ENCODE measurements around the gene NAGPA. TPM values are rescaled to one million over a fixed set of nuclear protein-coding genes. Genes with fewer than 3 reads are reported as not detected.

Gene NAGPA
- total and polyA plus RNA-seq, 2 experiments from 2014 or later = 32.2 to 35.7 TPM

- Histone ChIP-seq H3K4me1 (ENCODE audit: insufficient read depth) (no peaks in the 10 kb centered on the region), H3K4me2 (no peak overlapping the region), H3K9me2 (replicated peaks; ENCODE audit: insufficient read depth) (no peaks in the 10 kb centered on the region), H3K79me2 (no peaks in the 10 kb centered on the region), H4K20me1 (ENCODE audit: insufficient read depth, poor library complexity, severe bottlenecking) (no peaks in the 10 kb centered on the region), H3K27ac (no peak overlapping the region), H3K9me3 (ENCODE audit: low read depth) (no peaks in the 10 kb centered on the region), H3K27me3 (no peaks in the 10 kb centered on the region), H3K36me3 (replicated peaks; ENCODE audit: insufficient read depth, low read depth) (no peaks in the 10 kb centered on the region), H2AFZ (no peak overlapping the region), H3K4me3 (no peak overlapping the region)
- 84% methylated on average over 19 of the region's 22 CpGs for WGBS (ENCODE audit: low lambda C conversion rate, missing lambda C conversion rate)
- no peak for TF ChIP-seq EZH2 (IDR thresholded peaks at IDR 0.05; ENCODE audit: borderline replicate concordance)
- TF ChIP-seq EZH2phosphoT487 (IDR thresholded peaks at IDR 0.05; ENCODE audit: low read depth, severe bottlenecking, unreplicated experiment) = no peak
- no peak for TF ChIP-seq CTCF (IDR thresholded peaks at IDR 0.05; ENCODE audit: poor library complexity)
- DNase-seq (ENCODE audit: low spot score) = no peak
Measured at GRCh38 chr16:5006348-5007193, 27.2 kb downstream of the NAGPA start.

- no peak overlapping the region for H3K4me2 ChIP-seq
- no peaks in the 10 kb centered on the region for H3K9me3 ChIP-seq (ENCODE audit: low read depth)
Measured at GRCh38 chr16:5005916-5006315, 27.8 kb downstream of the NAGPA start.

GRCh38 chr16:5004311-5004710, 29.4 kb downstream of the NAGPA start:
- no peaks in the 10 kb centered on the region for H3K36me3 ChIP-seq (replicated peaks; ENCODE audit: insufficient read depth, low read depth)
- 76% methylated on average over 5 of the region's 5 CpGs for WGBS (ENCODE audit: low lambda C conversion rate, missing lambda C conversion rate)
- no peak for DNase-seq (ENCODE audit: low spot score)
- no peaks in the 10 kb centered on the region for H3K9me3 ChIP-seq (ENCODE audit: low read depth)
- no peaks in the 10 kb centered on the region for H3K27me3 ChIP-seq
- no peaks in the 10 kb centered on the region for H3K79me2 ChIP-seq
- no peak overlapping the region for H2AFZ ChIP-seq
- H3K9me2 ChIP-seq (replicated peaks; ENCODE audit: insufficient read depth) = no peaks in the 10 kb centered on the region
- no peak overlapping the region for H3K27ac ChIP-seq
- TF ChIP-seq CTCF (IDR thresholded peaks at IDR 0.05; ENCODE audit: poor library complexity) = no peak
- no peak for TF ChIP-seq EZH2phosphoT487 (IDR thresholded peaks at IDR 0.05; ENCODE audit: low read depth, severe bottlenecking, unreplicated experiment)
- TF ChIP-seq EZH2 (IDR thresholded peaks at IDR 0.05; ENCODE audit: borderline replicate concordance) = no peak
- no peak overlapping the region for H3K4me2 ChIP-seq
- H3K4me1 ChIP-seq (ENCODE audit: insufficient read depth) = no peaks in the 10 kb centered on the region
- H3K4me3 ChIP-seq = no peak overlapping the region
- no peaks in the 10 kb centered on the region for H4K20me1 ChIP-seq (ENCODE audit: insufficient read depth, poor library complexity, severe bottlenecking)

More at GRCh38 chr16:5005916-5006315, 27.8 kb downstream of the NAGPA start:
- Histone ChIP-seq H3K9me2 (replicated peaks; ENCODE audit: insufficient read depth) (no peaks in the 10 kb centered on the region), H4K20me1 (ENCODE audit: insufficient read depth, poor library complexity, severe bottlenecking) (no peaks in the 10 kb centered on the region), H2AFZ (no peak overlapping the region), H3K4me3 (no peak overlapping the region), H3K27ac (no peak overlapping the region), H3K79me2 (no peaks in the 10 kb centered on the region), H3K27me3 (no peaks in the 10 kb centered on the region), H3K36me3 (replicated peaks; ENCODE audit: insufficient read depth, low read depth) (no peaks in the 10 kb centered on the region), H3K4me1 (ENCODE audit: insufficient read depth) (no peaks in the 10 kb centered on the region)
- no peak for DNase-seq (ENCODE audit: low spot score)
- TF ChIP-seq EZH2 (IDR thresholded peaks at IDR 0.05; ENCODE audit: borderline replicate concordance) (no peak), EZH2phosphoT487 (IDR thresholded peaks at IDR 0.05; ENCODE audit: low read depth, severe bottlenecking, unreplicated experiment) (no peak), CTCF (IDR thresholded peaks at IDR 0.05; ENCODE audit: poor library complexity) (no peak)
- 69% methylated on average over 4 of the region's 4 CpGs for WGBS (ENCODE audit: low lambda C conversion rate, missing lambda C conversion rate)
